T-helper 1 cell treated with Interleukin-12 subunit alpha and Interleukin-12 subunit beta and Interleukin-4 antibody, amounts not matched to agents 30 μg/mL and 1 μg/mL, for 36 hours (primary cell): ENCODE data around the gene MBOAT2.

ENCODE experiments used
- H3K27ac Mint-ChIP-seq: one replicate; pipeline ENCODE4 v1.8.0; 2021; ENCODE audit warnings: mild to moderate bottlenecking, mixed read lengths
- H3K27me3 Mint-ChIP-seq: one replicate; pipeline ENCODE4 v1.8.0; 2021; ENCODE audit warnings: low read depth, mixed read lengths
- H3K36me3 Mint-ChIP-seq: one replicate; pipeline ENCODE4 v1.8.0; 2021; ENCODE audit warnings: low read depth, mixed read lengths
- H3K4me1 Mint-ChIP-seq: one replicate; pipeline ENCODE4 v1.8.0; 2021; ENCODE audit warnings: low read depth, mixed read lengths
- H3K4me3 Mint-ChIP-seq: one replicate; pipeline ENCODE4 v1.8.0; 2021; ENCODE audit warnings: mild to moderate bottlenecking, moderate library complexity, mixed read lengths
- H3K9me3 Mint-ChIP-seq: one replicate; pipeline ENCODE4 v1.8.0; 2021; ENCODE audit warnings: mixed read lengths

Gene MBOAT2

GRCh38 chr2:8819948-8820347, 183.5 kb downstream of the MBOAT2 start:
- Mint-ChIP-seq H3K27ac (no peak overlapping the region), H3K36me3 (peaks cover 11% of the 10 kb centered on the region), H3K4me3 (no peak overlapping the region), H3K9me3 (no peaks in the 10 kb centered on the region), H3K4me1 (no peaks in the 10 kb centered on the region), H3K27me3 (no peaks in the 10 kb centered on the region)

GRCh38 chr2:8819194-8819593, 184.3 kb downstream of the MBOAT2 start:
- H3K4me1 Mint-ChIP-seq, result no peaks in the 10 kb centered on the region
- H3K9me3 Mint-ChIP-seq, result no peaks in the 10 kb centered on the region
- no peak overlapping the region for H3K4me3 Mint-ChIP-seq
- H3K36me3 Mint-ChIP-seq, result peaks cover 9% of the 10 kb centered on the region
- H3K27ac Mint-ChIP-seq, result peak overlapping the region; percentile 59
- H3K27me3 Mint-ChIP-seq, result no peaks in the 10 kb centered on the region

GRCh38 chr2:8817221-8817620, 186.3 kb downstream of the MBOAT2 start:
- Mint-ChIP-seq H3K4me3 (no peak overlapping the region), H3K27ac (no peak overlapping the region), H3K36me3 (peaks cover 12% of the 10 kb centered on the region), H3K4me1 (no peaks in the 10 kb centered on the region), H3K27me3 (no peaks in the 10 kb centered on the region), H3K9me3 (no peaks in the 10 kb centered on the region)

GRCh38 chr2:8806885-8807704, 196.4 kb downstream of the MBOAT2 start:
- H3K4me1 Mint-ChIP-seq, result peaks cover 11% of the 10 kb centered on the region
- H3K27me3 Mint-ChIP-seq, result no peaks in the 10 kb centered on the region
- H3K36me3 Mint-ChIP-seq, result peaks cover 50% of the 10 kb centered on the region
- H3K4me3 Mint-ChIP-seq, result no peak overlapping the region
- H3K9me3 Mint-ChIP-seq, result no peaks in the 10 kb centered on the region
- H3K27ac Mint-ChIP-seq, result no peak overlapping the region

- H3K4me1 Mint-ChIP-seq, result peaks cover 14% of the 10 kb centered on the region
- H3K27ac Mint-ChIP-seq, result no peak overlapping the region
- H3K27me3 Mint-ChIP-seq, result no peaks in the 10 kb centered on the region
- peaks cover 49% of the 10 kb centered on the region for H3K36me3 Mint-ChIP-seq
- no peaks in the 10 kb centered on the region for H3K9me3 Mint-ChIP-seq
- H3K4me3 Mint-ChIP-seq, result no peak overlapping the region
Observed at GRCh38 chr2:8805278-8806210, 197.9 kb downstream of the MBOAT2 start.

DNA sequence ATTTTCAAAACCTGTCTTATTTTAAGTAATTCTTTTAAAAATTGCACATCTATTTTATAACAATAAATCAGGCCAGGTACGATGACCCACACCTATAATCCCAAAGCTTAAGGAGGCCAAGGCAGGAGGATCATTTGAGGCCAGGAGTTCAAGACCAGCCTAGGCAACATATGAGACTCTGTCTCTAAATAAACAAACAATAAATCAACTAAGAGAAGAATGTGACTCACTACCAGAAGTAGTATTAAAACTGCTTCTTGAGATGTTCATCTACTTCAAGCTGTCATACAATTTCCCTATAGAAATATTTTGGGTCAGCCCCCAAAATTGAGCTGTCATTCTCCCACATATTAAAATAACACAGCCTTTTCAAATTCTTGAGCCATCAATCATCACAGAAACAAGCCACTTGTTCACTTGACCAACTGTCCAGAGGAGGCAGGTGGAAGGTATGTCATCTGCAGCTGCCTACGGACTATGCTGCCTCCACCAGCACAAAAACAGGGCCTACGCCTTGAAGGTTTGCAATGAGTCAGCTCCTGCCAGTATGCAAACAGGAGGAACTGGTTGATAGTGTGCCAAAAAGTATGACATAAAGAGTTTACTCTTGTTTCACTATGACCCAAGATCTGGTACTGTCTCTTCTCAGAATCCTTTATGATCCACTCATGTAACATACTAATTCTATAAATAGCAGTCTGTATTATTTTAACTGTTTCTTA, 199.7 kb downstream of the MBOAT2 start:
- no peaks in the 10 kb centered on the region for H3K9me3 Mint-ChIP-seq
- peaks cover 14% of the 10 kb centered on the region for H3K4me1 Mint-ChIP-seq
- H3K36me3 Mint-ChIP-seq, result peaks cover 56% of the 10 kb centered on the region
- H3K4me3 Mint-ChIP-seq, result no peak overlapping the region
- peak overlapping the region; percentile 86 for H3K27ac Mint-ChIP-seq
- H3K27me3 Mint-ChIP-seq, result no peaks in the 10 kb centered on the region

- Mint-ChIP-seq H3K27me3 (no peaks in the 10 kb centered on the region), H3K27ac (no peak overlapping the region), H3K9me3 (no peaks in the 10 kb centered on the region), H3K4me1 (peaks cover 14% of the 10 kb centered on the region), H3K4me3 (no peak overlapping the region), H3K36me3 (peaks cover 55% of the 10 kb centered on the region)
Observed at GRCh38 chr2:8802741-8803140, 200.7 kb downstream of the MBOAT2 start.
